Measurements from ENCODE around the gene CDH4. TPM values are rescaled to one million over a fixed set of nuclear protein-coding genes. Genes with fewer than 3 reads are reported as not detected.

The CDH4 gene
- total RNA-seq, 1 donor from 2014 or later, result 9.2 TPM

DNA sequence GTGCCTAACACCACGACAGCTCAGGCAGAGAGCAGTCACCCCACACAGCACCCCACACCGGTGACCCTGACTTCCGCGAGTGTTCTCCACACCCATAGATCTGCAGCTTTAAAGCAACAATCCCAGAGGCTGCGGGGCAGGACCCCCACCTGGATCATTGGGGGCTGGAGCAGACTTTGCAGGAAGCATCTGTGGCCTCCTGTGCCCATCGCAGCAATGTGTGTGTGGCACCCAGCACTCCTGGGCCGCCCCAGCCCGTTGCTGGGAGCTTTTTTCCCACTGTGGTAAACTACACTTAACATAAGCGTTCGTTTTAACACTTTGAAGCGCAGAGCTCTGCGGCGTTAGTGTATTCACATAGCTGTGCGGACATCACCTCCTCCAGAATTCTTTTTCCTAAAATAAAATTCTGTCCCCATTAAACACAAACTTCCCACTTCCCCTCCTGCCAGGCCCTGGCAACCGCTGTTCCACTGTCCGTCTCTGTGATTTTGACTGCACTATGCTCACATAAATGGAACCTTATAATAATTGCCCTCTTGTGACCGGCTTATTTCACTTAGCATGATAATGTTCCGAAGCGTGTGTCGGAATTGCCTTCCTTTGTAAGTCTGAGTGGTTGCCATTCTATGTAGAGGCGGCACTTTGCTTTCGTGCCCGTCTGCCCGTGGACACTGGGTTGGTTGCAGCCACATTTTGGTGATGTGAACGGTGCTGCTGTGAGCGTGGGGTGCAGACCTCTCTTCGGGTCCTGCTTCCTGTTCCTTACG is 382.5 kb downstream of the CDH4 start:
- no peak for DNase-seq (ENCODE audit: extremely low read depth, low read depth, low spot score)

DNA sequence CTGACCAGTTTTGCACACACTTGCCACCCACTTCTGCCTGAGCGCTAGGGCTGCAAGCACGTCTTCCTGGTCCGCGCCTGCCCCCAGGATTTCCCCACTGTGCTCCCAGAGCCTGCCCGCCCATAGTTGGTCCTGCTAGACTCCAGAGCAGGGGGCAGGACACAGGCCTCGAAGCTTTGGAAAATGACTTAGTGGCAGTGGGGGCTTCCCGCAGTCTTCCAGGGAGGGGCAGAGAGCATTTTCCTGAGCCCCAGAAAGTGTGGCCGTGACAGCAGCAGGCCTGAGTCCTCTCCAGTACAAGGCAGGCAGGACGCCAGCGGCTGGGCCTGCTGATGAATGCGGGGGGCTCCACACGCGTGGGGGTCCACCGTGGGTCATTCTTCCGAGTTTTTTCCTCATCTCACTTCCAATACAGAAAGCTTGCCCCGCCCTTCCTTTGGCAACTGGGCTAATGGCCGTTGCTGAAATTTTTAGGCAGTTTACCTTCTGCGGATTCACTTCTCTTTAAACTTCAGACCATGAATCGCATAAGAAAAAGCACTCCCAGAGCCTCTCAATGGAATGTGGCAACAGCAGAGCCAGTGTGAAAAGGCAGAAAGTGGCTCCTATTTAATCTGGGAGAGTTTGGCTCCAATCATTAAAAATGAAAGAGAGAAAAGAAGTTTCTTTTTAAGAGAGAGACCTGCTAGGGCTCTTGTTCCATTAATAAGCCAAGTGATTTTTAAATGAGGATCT is 383.8 kb downstream of the CDH4 start:
- DNase-seq (ENCODE audit: extremely low read depth, low read depth, low spot score), result no peak

DNA sequence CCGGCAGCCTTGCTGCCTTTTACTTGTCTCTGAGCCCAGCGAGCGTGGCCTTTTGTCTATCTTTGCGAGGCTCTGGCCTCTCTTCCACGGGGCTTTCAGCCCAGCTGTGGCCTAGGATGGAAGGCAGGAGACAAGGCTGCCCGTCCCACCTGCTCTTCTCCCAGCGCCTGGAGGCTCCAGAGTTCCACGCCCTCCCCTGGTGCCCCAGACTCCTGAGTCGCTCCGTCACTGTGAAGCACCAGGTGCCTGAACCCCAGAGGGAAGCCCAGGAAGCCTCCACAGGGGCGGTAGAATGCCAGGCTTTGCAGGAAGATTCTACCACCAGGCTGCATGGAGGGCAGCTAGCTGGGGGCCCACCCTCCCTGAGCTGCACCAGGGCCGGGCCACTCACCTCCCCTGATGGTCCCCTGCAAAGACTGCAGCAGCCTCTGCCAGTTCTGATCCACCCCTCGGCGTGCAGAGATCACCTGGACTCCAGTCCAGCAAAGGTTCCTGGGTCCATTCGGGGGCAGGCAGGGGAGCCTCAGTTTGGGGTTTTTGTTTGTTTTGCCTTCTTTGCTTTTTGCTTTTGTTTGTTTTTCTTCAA is 384.6 kb downstream of the CDH4 start:
- DNase-seq (ENCODE audit: extremely low read depth, low read depth, low spot score), result no peak

DNA sequence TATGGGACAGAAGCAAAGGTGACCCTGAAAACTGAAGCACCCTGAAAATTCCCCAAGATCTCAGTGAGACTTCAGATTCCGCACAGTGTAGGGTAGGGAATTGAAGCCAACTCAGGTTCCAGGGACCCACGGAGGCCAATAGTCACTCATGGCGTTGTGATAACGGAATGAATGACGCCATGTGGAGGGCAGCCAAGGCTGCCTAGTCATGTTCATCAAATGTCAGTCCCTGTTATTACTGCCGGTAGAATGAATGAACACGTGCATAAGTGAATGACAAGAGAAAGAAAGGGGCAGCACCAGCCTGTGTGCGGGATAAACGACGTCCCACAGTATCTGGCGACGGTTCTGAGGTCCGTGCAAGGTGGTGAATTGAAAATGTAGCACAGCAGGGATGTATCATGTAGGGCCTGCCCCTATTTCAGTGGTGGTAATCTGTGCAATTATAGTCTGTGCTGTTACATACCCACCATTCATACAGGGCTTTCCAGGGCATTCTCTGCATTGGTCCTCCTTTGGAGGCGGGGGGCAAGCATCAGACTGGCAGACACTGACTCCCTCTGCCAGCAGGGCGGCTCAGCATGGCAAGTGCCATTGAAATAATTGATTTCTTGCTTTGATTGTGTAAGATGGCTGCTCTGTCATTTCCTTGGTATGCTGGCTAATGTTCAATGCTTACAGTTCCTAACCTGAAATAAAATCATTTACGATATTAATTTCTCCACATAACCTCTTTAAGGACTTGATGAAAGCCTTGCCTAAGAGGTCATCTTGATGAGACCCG is 386.9 kb downstream of the CDH4 start:
- DNase-seq (ENCODE audit: extremely low read depth, low read depth, low spot score), result no peak

DNA sequence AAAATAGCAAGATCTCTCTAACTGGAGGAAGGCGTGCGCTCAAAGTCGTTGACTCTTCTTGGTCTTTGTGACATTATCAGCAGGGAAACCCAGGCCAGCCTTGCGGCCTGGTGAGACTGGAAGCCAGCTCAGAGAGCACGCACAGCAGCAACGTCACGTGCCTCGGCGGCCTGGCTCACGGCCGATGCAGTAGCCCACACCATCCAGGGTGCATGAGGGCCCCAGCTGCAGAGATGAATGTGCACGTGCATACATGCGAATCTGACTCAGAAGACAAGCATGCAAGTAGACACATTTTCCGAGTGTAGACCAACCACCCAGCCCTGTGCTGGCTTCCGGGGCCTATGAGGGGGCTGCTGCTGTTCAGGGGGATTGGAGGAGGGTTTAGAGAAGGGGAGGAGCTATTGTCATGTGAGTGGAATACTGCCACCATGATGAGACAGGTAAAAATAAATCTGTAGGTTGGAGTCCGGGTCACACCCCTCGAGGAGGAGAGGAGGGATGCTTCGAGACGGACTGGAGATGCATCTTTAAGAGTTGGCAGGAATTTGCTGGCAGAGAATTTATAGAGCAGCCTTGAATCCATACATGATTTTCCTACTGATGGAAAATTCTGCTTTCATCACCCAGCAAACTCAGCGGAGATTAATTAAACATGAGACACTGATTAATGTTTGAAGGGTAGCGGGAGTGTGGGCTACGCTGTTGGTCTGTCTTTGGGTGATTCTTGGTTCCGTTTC is 388.2 kb downstream of the CDH4 start:
- no peak for DNase-seq (ENCODE audit: extremely low read depth, low read depth, low spot score)

DNA sequence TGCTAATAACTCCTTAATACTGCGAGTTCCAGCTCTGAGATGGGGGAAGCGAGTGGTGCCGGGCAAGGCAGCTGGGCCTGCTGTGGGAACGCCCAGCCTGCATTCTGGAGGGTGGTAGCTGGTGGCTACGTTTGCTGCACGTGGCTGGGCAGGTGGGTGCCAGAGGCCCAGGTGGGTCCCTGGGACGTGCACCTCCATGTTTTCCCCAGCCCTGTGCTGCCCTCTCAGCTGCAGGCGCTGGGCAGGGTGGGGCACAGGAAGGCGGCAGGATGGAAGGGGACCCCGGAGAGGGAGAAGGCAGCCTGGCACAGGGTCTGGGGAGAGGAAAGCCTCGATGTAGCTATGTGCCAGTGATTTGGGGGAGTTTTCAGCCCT is 388.8 kb downstream of the CDH4 start:
- DNase-seq (ENCODE audit: extremely low read depth, low read depth, low spot score), result no peak

DNA sequence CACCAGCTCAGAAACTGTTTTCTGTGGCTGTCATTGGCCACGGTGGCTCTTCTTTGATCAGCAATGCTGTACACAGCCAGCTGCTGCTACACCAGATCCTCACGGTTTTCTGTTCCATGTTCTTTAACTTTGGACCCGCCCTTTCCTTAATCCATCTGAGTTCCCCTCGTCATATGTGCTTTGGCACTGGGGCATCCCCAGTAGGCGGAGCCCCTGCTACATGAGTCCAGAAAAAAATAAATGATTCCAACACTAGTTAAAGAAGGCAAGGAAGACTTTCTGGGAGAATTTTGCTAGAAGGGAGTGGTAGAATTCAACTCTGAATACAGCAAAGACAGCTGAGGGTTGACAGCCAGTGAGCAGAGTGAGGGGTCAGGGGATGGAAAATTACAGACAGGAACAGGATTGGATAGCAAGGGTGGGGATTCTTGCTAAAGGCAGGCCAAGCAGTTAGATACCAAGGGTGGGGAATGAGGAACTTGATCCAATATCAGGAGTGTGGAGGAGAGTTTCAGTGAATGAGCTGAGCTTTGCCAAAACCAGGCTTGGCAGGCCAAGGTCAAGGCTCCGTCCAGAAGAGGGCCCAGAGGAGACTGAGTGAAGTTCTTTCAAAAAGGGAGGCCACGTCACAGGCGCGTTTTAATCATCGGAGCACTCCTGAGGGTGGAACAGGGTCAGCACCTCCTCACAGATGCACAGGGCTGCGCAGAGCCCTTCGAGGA is 391.8 kb downstream of the CDH4 start:
- no peak for DNase-seq (ENCODE audit: extremely low read depth, low read depth, low spot score)

DNA sequence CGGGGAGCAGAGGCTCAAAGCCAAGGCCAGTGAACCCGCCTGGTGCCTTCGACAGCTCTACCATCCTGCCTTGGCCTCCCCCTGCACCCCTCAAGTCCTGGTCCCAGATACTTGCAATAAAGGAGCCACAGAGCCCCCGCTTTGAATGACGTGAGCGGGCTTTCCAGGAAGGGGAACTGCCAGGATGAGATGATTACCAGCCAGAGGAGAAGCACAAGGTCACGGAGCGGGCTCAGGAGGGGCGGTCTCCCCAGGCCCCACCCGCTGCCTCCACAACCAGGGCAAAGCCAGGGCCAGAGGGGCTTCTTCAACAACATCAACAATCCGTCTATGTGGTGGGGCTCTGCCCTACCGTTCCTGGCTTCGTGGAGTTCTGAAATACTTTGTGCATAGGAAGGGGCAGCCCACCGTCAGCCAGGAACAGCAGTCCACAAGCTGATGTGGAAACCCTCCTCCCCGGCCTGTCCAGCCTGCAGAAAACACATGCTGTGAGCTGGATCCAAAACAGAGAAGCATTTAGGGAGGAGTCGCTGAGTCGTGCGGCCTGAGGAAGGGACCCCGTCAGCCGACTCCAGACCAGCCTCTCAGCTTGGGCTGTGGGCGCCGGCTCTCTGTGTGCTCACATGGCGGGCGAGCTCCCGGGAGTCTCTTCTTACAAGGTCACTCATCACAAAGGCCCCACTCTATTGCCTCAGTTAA is 392.5 kb downstream of the CDH4 start:
- DNase-seq (ENCODE audit: extremely low read depth, low read depth, low spot score), result no peak

DNA sequence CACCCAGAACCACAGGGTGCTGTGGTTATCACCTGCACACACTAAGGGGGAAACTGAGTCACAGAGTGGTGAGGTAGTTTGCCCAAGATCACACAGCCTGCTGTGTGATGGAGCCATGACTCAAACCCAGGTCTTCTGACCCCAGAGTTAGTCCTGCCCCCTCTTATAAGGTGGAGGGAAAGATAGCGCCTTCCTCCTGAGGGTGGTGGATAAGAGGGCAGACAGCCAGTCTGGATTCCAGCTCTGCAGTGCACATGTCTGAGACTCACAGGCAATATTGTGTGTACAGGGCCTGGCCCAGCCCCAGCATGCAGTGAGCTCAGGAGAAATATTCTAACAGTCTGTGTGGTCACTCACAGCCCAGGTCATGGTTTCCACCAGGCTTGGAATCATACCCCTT is 393.7 kb downstream of the CDH4 start:
- no peak for DNase-seq (ENCODE audit: extremely low read depth, low read depth, low spot score)

DNA sequence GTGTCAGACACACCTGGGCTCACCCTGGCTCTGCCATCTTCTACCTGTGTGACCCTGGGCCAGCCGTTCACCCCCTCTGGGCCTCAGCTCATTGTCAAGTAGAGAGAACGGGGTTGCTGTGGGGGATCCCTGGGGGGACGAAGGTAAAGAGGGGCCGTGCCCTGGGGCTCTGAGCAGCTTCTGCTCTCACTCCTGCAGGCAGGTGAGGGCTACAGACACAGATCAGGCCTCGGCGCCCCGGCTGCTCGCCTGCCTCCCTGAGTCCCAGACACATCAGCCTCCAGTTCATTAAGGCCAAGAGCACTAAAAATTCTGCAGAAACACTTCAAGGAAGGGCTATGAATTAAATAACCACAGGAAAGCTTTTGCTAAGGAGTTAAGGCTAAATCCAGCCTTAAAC is 394.4 kb downstream of the CDH4 start:
- no peak for DNase-seq (ENCODE audit: extremely low read depth, low read depth, low spot score)

DNA sequence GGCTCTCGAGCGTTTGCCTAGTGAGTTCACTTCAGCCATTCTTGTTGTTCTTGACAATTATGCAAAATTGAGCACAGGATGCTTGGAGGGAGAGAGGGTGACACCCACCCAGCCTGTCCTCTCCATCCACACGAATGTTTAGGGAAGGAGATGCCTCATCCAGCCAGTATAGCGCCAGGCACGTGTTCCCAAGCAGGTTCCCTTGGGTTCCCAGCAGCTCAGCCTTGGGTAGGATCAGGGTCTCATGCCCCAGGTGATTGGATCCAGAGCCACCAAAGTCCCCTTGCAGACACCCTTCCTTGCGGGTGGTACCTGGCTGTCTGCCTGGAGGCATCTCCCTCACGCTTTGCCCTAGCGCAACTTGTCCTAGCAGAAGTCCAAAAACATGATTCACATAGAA is 394.9 kb downstream of the CDH4 start:
- DNase-seq (ENCODE audit: extremely low read depth, low read depth, low spot score), result no peak

DNA sequence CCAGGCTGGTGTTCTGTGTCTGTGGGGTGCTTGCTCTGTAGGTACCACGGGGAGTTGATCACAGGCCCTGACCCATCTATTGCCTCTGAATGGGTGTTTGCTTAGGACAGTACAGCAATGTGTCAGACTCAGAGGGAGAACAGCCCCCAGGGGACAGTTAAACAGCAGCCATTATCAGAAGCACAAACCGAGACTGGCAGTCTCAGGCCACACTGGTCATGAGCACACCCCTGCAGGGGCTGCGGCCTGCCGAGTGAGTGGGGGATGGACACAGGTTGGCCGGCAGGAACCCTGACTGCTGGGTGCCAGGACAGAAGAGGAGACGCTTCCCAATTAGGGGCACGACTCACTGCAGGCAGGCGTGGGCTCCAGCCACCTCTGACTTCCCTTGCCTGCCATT is 395.6 kb downstream of the CDH4 start:
- DNase-seq (ENCODE audit: extremely low read depth, low read depth, low spot score), result no peak

DNA sequence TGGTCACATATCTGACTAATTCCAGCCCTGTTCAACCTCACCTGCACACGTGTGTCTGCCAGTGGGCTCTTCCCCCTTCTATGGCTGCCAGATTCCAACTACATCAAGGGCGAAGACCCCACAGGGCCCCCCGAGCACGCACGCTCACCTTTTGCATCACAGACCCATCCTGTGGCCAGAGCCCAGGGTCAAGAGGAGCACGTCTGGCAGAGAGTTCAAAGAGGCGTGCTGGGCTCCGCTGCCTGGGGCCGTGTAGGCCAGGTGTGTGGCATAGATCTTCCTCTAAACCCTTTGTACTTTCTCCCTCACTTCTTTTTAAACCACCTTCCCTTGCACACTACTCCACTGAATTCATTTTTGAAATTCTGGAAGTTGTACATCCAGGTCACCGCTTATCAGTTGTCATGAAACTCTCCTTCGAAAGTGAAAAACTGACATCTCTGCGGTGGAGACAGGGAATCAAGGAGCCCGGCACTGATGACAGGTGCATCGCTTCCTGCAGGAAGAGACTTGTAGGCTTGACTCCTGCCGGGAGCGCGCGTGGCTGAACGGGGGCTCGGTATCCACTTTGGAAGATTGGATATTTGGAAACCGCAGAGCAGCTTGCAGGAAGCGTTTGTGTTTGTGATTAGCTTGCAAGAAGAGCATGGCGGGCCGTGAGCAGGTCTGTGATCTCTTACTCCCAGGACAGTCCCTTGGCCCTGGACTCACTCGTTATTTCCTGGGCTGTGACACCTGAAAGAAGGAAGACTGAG is 397.2 kb downstream of the CDH4 start:
- no peak for DNase-seq (ENCODE audit: extremely low read depth, low read depth, low spot score)

DNA sequence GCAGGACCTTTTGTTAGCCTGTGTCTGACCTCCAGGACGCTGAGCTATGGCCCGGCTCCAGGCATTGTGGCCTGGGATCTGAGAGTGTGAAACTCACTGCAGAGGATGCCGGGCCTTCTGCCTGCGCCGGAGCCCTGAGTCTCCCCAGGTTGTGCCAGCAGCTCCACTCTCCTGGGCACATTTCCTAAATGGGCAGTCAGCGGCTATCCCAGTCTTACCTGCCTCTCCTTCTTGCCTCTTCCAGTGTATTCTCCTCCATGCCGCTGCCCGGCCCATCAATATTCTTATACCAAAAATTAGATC is 397.8 kb downstream of the CDH4 start:
- DNase-seq (ENCODE audit: extremely low read depth, low read depth, low spot score), result no peak

DNA sequence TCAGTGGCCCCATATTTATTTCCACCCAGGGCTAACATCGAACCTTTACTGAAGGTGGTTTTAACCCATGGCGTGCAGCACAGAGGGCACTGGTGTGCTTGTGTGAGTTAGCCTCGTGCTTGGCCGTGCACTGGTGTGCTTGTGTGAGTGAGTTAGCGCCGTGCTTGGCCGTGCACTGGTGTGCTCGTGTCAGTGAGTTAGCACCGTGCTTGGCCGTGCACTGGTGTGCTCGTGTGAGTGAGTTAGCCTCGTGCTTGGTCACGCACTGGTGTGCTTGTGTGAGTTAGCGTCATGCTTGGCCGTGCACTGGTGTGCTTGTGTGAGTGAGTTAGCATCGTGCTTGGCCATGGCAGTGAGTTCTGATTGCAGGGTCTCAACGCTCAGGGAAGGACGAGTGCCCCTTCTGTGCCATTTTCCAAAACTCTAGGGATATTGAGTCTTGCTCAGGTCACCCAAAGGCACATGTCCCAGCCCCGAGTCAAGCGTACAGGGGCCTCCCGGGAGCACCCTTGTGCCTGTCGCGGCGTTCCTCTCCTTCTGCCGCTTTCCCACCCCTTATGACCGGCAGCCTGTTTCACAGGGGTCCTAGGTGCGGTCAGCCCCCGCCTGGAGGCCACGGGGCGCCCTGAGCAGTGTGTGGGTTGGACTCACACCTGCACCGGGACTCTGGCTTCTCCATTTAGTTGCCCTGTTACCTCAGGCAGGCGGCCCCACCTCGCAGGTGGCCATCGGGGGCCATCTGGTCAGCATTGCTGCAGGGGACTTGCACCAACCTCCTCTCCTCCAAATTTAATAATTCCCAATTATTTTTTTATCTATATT is 399.1 kb downstream of the CDH4 start:
- DNase-seq (ENCODE audit: extremely low read depth, low read depth, low spot score), result no peak

DNA sequence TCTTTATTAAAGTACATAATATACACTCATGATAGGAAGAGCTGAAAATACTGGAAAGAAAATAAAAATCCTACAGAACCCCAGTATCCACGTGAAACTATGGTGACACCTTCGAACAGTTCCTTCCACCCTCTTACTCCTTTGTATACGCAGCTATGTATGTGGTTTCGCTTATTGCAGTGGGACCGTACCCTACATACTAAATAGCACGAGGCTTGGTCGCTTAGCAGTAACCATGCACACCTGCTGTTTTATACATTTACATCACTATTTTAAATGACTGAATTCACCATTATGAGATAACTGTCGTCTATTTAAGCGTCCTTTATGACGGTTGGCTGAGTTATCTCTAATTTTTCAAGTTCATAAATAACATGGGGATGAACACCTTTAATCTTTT is 400.1 kb downstream of the CDH4 start:
- no peak for DNase-seq (ENCODE audit: extremely low read depth, low read depth, low spot score)

DNA sequence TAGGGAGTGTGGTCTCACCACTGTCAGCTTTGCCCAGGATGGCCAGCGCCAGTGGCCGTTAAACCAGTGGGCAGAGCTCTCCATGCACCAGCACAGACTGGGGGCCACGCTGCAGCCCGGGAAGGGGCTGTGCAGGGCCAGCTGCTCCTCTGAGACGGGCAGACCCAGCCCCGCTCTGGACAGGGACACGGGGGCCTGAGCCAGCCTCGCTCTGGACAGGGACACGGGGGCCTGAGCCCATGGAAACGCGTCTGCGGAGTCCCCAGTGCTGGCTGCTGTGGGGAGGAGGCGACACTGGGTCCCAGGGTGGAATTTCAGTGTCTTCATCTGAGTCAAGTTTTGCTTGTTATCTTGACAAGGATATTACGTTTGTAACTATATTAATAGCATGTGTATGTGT is 402.7 kb downstream of the CDH4 start:
- no peak for DNase-seq (ENCODE audit: extremely low read depth, low read depth, low spot score)

DNA sequence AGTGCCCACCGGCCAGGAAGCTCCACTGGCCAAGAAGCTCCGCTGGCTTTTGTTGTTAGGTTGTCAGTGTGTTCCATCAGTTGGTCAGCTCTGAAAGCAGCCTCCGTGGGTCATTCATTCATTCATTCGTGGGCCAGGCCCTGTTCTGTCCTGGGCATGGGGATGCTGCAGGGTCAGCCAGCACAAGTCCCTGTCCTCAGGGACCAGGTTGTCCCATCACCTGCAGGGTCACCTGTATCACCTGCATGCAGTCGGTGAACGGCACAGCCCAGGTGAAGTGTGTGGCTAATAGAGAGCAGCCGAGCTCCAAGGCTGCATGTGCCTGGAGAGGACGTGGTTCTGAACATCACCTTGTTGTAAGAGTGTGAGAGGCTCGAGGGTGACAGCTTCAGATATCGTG is 403.5 kb downstream of the CDH4 start:
- no peak for DNase-seq (ENCODE audit: extremely low read depth, low read depth, low spot score)

Measured in glomerular endothelial cell (primary cell).